Ramos (cell line): Measurements from ENCODE around the gene FBLN7.

Source experiments
- in situ Hi-C: fragments of 300-500 bp; cut with MboI; formaldehyde crosslinking; loops from one replicate; pipeline ENCODE4 v1.14.3; 2022; ENCODE audit warnings: low sequenced_read_pairs; ENCODE audit not compliant: unreplicated experiment

The FBLN7 gene

DNA sequence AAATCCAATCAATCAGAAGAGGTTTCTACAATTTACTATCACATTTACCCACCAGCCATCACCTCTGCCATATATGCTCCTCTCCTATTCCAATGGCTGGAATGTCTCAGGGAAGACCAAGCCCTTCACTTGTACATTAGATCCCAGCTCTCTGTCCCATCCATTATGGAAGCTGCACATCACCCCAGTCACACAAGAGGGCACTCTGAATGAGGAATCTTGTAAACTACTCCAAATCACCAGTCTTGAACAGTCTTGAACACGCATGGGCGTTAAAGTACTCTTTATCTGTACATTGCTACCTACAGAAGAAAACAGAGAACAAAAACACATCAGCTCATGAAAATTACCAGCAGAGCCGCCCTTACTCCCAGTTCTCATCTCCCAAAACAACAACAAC is 78.0 kb downstream of the FBLN7 start:
- in situ Hi-C loops: no loop called here

DNA sequence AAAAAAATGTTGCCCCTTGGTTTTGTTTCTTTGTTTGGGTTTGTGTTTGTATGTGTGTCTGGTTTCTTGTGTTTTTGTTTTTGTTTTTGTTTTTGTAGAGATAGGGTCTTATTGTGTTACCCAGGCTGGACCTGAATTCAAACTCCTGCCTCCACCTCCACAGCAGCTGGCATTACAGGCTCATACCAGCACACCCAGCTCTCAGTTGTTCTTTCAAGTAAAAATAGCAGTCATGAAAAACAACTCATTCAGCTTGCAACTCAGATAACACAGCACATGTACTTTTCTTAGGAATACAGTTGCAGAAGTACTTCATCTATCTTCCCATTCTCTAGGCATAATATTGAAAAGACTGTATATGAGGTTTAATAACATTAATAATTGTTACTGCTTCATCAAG is 79.7 kb downstream of the FBLN7 start:
- in situ Hi-C loops: no loop called here

DNA sequence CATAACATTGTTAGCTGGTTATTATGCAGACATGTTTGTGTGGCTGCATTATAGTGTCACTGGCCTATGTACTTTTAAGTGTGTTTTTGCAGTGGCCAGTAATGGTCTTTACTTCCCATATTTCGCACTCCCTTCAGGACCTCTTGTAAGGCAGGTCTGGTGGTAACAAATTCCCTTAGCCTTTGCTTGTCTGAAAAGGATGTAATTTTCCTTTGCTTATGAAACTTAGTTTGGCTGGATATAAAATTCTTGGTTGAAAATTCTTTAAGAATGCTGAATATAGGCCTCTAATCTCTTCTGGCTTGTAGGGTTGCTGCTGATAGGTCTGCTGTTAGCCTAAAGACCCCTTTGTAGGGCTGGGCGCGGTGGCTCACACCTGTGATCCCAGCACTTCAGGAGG is 82.0 kb downstream of the FBLN7 start:
- in situ Hi-C loops: no loop called here

DNA sequence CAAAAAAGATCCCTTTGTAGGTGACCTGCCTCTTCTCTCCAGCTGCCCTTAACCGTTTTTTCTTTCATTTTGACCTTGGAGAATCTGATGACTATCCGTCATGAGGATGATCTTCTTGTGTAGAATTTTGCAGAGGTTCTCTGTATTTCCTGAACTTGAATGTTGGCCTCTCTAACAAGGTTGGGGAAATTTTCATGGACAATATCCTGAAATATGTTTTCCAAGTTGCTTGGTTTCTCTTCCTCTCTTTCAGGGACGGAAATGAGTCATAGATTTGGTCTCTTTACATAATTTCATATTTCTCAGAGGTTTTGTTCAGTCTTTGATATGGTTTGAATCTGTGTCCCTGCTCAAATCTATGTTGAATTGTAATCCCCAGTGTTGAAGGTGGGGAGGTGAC is 82.6 kb downstream of the FBLN7 start:
- in situ Hi-C loops: no loop called here

DNA sequence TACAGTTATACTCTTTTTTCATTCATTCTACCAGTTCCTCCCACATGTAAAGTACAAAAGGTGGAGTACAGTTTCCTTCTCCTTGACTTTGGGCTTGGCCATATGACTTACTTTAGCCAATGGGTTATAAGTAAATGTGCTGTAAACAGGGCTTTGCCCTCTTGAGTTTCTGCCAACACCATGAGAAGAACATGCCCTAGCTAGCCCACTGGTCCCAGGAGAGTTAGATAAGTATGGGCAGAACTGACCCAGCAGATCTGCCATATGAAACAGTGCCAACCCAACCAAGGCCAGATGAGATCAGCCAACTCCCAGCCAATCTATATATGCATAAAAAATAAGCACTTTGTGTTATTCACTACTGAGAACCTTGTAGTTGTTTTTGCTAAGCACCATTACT is 91.2 kb downstream of the FBLN7 start:
- in situ Hi-C loops: no loop called here

DNA sequence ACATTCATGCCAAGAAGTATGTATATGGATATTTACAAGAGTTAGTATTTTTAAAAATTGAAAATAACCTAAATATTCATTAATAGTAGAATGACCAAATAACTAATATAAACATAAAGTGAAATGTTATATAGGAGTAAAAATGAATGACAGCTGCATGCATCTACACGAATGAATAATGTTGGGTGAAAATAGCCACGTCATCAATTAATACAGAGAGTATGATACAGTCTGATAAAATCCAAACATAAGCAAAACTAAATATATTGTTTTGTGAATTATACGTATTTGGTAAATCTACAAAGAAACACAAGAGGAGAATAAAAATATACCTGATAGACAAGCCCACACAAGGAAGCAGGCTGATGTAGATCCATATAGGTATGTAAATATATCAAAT is 92.2 kb downstream of the FBLN7 start:
- in situ Hi-C loops: no loop called here
